Body of pancreas (tissue), 4 donors: ENCODE data around the gene VPS4B.

Source experiments
- CTCF ChIP-seq, 7 experiments: fragments of 450-650 bp in 4 of 7; fragments of 200-600 bp in 3 of 7; sonication (generic) in 3 of 7; IDR thresholded peaks; one replicate each; pipeline ENCODE4 v1.5.1; 2016 to 2019; ENCODE audit warnings: antibody characterized with exemption in 7 of 7
- POLR2A ChIP-seq, 3 donors: fragments of 450-650 bp; IDR thresholded peaks; one replicate each; pipeline ENCODE4 v1.6.1; 2016; ENCODE audit warnings: antibody characterized with exemption in 3 of 3, mild to moderate bottlenecking in 2 of 3

GRCh38 chr18:63394954-63395353 lies 27.3 kb downstream of the VPS4B start:
- no peak for TF ChIP-seq CTCF (IDR thresholded peaks at IDR 0.05)
- no peak for TF ChIP-seq POLR2A (IDR thresholded peaks at IDR 0.05)
